Iris pigment epithelial cell (primary cell): ENCODE results near the gene CHST5.

Experiments
- DNase-seq: peaks from one replicate; pipeline ENCODE4 v3.0.0-alpha.2; 2011; ENCODE audit warnings: low read depth

CHST5 gene

DNA sequence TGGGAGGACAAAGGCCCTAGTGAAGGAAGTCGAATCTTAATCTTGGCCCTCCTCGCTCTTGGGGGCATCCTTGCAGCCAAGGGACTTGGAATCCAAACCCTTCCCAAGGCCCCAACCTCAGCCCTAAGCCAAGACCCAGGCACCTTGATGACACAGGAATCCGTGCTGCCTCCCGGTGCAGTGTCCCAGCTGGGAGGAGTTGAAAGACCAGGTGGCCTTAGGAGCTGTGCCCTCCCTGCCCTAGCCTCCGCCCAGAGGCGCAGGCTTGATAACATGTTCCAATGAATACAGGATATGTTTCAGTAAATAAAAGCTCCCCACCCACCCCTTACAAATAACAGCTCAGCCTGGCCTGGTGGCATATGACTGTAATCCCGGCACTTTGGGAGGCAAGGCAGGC lies at the start of gene CHST5:
CHST5 (minus strand) TSS at position 208 of the 400 bp plus-strand sequence. CDS start 5,724 bp downstream, outside the sequence.
- no peak for DNase-seq

DNA sequence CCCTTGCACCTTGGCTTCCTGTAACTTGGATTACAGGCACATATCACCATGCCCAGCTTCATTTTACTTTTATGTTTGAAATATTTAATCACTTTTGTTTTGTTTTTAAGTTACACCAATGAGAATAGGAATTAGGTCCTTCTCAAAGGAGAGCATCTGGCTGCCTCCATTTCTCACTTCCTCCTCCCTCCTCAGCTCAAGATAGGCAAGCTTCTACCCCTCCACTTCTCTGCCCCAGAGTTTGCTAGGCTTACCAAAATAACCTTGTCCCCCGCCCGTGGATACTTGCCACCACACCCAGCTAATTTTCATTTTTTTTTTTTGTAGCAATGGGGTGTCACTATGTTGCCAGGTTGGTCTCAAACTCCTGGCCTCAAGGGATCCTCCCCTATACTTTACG lies 48.2 kb upstream of the CHST5 start:
- DNase-seq = no peak

DNA sequence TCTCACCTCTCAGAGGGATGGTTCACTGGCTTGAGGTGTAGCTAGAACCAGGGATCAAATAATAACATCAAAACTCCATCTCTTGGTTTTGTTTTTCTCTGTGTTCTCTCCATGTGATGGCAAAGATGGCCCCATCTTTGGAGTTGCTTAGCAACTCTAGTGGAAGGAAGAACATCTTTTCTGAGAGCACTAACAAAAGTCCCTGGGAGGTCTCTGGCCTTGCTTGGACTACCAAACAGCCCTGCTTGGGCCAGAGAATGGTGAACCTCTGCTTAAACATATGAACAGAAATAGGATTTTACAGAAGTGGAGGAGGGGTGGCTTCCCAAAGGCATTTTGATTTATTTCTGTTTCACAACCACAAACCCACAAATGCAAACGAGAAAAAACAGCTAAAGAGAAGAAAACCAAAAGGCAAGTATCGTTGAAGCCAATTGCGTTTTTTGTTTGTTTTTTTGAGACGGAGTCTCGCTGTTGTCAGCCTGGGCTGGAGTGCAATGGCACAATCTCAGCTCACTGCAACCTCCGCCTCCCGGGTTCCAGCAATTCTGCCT lies 43.5 kb upstream of the CHST5 start:
- no peak for DNase-seq

DNA sequence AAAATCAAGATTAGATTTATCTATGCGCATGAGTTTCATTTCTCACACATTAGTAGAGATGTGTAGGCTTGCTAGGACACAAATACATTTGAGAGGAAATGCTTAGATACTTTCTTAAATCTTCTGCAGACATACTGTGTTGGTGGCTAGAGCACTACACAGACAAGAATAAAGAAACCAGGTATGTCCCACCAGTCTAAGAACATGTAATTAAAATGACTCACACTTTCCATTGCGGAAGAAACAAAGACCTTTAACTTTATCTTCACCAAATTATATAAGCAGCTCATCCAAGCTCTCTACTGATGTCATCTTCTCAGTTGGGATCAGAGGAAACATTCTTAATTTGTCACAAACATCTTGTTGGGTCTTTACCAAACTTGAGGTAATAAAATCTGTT lies 42.8 kb upstream of the CHST5 start:
- DNase-seq = peak; percentile 6

DNA sequence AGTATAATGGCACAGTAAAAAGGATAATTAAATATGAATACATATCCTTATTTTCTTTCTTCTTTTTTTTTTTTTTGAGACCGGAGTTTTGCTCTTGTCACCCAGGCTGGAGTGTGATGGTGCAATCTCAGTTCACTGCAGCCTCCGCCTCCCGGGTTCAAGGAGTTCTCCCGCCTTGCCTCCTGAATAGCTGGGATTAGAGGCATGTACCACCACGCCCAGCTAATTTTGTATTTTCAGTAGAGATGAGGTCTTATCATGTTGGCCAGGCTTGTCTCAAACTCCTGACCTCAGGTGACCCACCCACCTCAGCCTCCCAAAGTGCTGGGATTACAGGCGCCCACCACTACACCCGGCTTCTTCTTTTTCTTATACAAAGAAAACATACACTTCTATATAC lies 42.3 kb upstream of the CHST5 start:
- DNase-seq = no peak

DNA sequence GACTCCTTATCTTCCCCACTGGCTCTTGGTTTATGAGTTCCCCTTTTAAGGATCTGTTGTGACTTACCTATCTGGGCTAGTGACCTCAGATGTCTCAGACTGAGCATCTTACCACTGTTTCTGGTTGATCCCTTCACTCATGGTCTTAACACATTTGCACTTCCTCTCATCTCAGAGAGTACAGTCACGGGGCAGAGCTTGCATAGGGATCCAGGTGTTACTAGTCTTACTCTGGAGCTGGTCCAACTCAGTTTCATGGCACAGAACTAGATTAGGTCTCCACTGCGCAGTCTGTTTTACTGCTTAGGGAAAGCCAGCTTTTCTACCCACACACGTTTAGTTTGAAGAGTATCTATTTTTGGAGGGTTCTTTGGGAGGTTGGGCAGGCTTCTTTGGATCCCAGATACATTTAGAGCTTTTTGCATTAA lies 40.5 kb upstream of the CHST5 start:
- DNase-seq = no peak

DNA sequence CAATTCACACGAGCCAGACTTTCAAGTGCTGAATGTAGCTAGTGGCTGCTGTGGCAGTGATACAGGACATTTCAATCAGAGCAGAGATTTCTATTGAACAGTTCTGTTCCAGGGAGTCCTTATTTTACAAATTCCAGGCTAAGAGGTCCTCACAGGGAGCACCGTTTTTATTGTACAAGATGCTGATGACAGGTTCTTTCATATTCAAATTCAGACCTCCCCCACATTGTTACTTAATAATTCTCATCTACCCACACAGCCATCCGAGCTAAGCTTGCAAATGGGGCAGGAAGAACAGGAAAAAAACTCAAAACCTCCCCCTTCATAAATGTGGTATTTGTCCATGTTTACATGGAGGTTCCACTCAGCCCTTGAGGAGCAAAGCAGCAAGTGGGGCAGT lies 40.0 kb upstream of the CHST5 start:
- DNase-seq = no peak

DNA sequence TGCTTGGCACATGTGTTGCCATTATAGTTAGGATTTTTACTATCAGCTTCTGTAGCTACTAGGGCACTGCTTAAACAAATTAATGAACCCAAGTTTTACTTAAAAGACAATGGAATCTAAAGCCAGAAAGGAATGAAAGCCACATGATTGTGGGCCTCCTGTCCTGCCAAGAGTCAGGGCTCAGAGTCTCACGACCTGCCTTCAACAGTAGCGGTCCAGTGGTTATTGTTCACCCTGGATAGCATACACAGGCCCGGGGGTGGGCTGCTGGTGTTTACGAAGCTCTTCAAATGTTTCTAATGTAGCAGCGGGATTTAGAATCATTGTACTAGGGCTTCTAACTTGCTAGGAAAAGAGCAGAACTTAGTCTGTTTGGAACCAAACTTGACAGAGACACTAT lies 38.0 kb upstream of the CHST5 start:
- no peak for DNase-seq

DNA sequence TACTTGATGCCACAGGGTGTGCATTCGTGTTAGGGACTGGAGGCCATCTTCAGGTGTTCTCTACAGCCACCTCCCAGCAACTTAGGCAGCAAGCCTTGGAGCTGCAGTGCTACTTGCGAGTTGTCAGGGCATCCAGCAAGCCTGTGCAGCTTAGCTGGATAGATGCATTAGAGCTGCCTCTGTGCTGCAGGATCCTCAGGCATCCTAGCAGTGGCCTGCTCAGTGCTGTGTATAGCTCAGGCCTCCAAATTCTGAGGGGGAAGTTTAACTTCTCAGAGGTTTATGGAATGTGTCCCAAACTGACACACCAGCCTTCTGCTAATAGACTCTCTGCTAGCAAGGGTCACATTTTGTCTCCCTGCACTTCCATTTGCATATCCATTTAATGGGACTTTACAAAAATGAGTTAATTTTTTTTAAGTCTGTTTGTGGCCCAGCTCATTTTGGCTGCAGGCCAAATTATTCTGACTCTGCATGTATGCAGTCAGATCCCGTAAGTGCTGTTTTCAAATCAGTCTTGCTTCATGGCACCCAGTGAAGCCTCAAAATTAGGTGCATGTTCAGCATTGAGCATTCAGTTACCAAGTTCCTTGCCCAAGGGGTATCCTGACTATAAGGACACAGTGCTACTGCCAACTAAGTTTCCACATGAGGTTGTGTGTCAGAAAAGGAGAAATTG lies 37.1 kb upstream of the CHST5 start:
- DNase-seq = peak; percentile 24

DNA sequence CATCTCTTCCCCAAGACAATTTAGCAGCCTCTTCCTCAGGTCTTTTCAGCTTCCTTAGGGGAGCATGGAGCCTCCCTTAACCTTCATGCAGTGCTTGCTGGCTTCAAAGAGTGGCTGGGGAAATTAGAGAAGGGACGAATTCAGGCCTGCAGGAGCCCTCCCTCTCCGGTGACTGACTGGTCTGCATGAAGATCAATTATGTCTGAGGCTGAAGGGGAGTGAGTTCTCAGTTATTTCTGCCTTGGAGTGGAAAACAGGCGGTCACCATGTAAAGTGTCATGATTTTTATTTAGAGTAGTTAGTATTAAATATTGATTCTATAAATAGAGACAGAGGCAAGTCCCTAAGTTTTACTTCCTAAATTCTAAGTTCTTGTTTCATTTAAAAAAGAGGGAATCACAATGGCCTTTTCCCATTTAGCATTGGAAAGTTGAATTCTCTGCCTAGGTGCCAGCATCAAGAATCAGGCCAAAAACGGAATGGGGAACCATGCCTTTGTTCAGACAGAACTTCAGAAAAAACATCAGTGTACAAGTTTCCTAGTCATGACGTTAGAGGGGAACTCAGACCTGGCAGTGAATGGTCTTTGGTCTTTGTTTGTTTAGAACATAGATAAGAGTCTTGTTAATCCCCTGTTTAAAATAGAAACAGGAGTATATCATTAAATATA lies 34.6 kb upstream of the CHST5 start:
- DNase-seq = no peak

DNA sequence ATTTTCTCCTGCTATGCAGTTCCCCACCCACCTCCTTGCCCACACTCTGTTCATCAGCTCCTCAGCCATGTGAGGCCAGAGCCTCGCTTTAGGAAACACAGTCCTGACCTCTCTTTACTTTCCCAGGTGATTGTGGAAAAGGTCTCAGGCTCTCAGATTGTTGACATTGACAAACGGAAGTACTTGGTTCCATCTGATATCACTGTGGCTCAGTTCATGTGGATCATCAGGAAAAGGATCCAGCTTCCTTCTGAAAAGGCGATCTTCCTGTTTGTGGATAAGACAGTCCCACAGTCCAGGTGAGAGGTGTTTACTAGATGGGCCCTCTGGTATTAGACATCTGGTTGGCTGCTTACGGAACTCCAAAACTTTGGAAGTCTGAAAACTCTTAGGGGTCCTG lies 32.0 kb upstream of the CHST5 start:
- no peak for DNase-seq

DNA sequence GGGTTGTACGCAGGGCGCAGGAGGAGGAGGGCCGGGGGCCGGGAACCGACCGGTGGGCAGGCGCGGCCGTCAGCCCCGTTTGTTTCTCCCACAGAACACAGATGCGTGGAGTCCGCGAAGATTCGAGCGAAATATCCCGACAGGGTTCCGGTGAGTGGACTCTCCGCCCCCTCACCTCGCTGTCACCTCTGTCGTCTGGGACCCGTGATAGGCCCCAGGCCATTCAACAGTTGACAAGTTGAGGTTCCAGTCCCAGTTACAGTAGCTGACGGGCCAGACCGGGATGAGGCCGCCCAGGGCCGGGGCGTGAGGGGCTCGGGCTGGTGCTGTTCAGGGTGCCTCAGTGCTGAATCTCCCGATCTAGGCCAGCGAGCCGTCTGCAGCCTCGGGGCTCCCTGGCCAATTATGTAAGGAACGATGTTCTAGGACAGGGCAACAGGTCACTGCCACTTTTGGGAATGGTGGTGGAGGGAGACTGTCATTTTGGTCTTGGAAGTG lies 30.9 kb upstream of the CHST5 start:
- DNase-seq = peak; percentile 15

DNA sequence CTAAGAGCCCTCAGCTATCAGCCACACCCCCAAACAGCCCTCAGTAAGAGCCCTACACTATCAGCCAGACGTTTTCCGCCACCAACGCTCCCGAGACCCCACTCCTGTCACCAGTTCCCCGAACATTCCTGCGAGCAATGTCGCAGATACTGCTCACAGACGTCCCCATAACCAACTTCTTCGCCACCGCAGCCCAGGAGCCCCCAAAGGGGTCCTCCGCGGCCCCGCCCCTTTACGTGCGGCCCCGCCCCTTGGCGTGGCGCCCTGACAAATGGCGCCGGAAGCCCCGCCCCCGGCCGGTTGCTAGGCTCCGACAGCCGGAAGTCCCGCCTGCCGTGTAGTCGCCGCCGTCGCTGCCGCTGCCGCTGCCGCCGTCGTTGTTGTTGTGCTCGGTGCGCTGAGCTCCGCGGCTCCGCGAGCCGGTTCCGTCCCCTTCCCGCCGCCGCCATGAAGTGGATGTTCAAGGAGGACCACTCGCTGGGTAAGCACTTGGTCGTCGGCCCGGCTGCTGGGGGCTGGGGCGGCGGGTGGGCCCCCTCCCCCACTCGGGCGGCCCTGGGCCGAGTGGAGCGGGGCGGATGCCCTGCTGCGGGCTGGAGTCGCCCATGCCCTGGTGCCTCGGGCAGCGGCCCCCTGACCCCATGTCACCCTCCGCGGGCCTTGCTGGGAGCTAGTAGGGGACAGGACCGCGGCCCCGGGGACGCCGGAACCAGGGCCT lies 30.3 kb upstream of the CHST5 start, which contains the start of gene GABARAPL2:
GABARAPL2 (plus strand) TSS at position 340 of the 718 bp plus-strand sequence; CDS start at position 448, 108 bp downstream.
- DNase-seq = peak; percentile 69

DNA sequence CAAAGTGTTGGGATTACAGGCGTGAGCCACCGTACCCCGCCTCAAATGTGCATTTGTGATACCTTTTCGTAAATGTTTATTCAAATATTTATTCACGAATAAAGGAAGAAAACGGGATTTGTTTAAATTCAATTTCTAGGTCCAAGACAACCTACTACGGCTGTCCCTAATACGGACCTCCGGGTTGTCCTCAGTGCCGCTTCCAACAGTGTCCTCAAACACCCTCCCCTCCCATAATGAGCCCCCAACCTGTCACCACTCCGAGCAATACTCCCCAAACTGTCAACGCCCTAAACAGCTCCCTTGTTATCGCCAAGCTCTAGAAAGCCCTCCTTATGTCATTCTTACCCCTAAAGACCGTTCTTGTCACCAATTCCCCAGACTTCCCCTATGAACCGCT lies 29.7 kb upstream of the CHST5 start:
- no peak for DNase-seq

DNA sequence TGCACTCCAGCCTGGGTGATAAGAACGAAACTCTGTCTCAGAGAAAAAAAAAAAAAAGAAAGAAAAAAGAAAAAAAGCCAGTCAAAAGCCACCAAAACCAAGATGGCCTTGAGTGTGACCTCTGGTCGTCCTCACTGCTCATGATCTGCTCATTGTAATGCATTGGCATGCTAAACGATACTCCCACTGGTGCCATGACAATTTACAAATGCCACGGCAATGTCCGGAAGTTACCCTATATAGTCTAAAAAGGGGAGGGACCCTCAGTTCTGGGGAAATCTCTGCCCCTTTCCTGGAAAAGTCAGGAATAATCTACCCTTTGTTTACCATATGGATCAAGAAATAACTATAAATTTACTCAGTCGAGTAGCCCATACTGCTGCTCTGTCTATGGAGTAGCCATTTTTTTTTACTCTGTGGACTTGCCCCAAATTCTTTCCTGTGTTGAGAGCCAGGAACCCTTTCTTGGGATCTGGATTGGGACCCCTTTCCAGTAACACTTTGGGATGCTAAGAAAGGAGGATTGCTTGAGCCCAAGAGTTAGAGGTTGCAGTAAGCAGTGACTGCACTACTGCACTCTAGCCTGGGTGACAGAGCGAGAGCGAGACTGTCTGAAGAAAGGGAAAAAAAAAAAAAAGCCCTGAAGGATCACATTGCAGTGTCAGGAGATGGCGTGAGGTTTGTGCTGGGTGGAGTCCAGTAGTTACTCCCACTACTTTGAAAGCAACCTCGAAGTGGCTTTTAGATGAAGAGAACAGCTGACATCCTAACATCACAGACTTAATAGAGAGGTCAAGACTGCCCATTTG lies 23.9 kb upstream of the CHST5 start:
- DNase-seq = peak; percentile 78

DNA sequence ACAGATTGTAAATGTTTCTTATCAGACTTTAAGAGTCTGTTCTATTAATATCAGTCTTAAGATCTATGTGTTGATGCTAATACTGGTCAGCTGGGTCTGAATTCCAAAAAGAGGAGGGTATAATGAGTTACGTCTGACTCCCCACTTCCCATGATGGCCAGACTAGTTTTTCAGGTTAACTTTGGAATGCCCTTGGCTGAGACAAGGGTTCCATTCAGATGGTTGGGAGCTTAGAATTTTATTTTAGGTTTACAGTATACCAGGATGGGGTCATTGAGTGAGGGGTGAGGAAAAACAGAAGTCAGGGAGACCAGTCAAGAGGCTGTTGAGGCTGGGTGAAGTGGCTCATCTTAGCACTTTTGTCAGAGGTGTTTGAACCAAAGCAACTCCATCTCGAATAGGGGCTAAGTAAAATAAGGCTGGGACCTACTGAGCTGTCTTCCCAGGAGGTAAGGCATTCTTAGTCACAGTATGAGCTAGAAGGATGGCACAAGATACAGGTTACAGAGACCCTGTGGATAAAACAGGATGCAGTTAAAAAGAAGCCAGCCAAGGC lies 23.0 kb upstream of the CHST5 start:
- DNase-seq = no peak

DNA sequence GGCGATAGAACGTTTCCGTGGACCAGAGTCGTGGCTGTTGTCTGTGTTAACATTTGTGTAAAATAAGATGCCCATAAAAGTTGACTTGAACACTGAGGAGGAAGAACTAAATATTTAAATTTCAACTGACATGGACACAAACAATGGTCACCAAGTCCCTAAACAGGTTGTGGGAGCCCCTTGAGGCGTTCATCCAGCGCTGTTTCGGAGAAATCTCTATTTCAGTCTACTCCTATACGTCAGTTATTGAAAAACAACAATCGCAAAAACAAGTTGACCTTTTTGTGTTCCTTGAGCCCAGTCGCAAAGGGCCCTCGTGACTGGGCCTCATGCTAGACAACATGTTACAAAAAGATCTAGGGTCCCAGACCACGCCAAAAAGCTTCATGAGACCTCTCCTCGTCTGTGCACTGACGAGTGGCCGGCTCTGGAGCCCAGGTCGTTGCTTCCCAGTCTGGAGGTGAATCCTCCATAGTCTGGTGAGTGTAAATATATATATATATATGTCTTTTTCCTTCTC lies 20.6 kb upstream of the CHST5 start:
- DNase-seq = no peak

DNA sequence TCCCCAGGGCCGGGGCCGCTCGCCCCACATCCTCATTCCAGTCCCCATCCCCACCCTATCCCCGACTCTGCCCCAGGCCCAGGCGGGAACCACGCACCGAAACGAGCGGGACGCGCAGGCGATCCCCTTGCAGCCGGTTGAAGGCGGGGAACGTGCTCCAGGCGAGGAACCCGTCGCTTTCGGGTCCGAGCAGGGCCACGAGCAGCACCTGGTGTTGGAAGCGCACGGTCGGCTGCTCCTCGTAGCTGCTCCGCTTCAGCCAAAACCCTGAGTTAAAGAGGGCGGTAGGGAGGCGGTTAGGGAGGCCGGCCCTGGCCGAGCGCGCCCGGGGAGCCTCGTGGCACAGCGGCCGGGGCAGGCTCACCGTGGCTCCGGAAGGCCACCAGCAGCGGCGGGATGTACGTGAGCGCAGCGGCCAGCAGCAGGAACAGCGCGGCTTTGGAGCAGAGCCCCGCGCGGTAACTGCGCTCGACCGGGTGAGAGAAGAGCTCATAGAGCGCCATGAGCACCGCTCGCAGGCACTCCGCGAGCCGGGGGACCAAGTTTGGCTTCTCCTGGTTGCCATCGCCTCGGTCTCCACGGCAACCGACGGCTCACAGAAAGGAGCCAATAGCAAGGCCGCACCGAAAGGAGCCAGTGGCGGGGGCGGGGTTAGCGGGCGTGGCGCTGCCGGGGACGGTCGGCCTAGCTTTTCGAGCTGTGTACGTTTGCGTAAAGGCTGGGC lies 20.0 kb upstream of the CHST5 start, which contains the start of gene TMEM231:
TMEM231 (minus strand) TSS at position 546 of the 724 bp plus-strand sequence; CDS start at position 503, 43 bp downstream.
- DNase-seq = peak; percentile 95

DNA sequence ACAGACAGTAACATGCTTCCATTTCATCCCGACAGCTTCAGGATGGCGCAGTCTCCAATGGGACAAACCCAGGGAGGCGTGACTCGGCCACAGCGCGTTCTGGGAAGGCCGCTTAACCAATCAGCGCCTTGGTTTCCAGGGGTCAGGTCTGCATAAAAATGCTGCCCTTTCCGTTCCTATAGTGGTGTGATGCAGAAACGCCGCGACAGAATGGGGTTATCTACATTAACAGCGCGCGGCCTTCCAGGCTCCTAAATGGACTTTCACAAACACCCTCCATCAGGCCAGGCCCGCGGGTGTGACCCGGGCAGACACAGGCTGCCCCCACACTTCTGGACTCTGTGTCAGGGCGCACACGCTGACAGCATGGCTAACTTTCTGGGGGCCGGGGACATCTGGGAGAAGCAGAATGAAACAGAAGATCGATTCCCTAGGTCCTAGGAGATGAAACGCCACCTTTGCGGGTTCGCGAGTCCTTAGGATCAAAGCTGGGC lies 19.4 kb upstream of the CHST5 start:
- DNase-seq = peak; percentile 90

DNA sequence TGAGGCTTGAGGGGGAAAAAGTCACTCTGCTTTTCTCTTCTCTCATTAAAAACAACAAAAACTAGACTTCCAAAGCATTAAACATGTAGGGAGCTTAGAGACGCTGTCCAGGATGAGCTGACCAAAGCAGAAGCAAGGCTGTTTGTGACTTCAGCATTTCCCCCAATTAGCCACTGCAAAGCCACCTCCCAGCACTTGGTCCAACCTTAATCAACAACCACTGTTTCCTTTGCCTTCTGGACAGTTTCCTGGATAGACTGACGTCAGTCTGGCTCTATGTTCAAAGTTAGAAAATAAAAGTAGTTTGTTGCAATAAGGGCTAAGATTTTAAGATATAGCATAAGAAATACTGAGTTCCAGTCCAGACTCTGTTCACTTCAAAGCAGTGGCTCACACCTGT lies 17.0 kb upstream of the CHST5 start:
- DNase-seq = no peak
